GM23338 (cell line): ENCODE measurements around the gene SNPH. TPM values are rescaled to one million over a fixed set of nuclear protein-coding genes. Genes with fewer than 3 reads are reported as not detected.

Source experiments
- ATAC-seq: fragments of 200-7000 bp; cut with Tn5 transposase; 3 replicates; pipeline ENCODE4 v1.9.1; 2020
- DNase-seq: peaks from one replicate; pipeline ENCODE4 v3.0.0-alpha.2; 2015; ENCODE audit warnings: low spot score
- H2AFZ ChIP-seq: fragments of 200-600 bp; sonication (generic); 2 replicates; pipeline ENCODE4 v1.8.0; 2016; ENCODE audit warnings: antibody characterized with exemption, mild to moderate bottlenecking, moderate library complexity
- H3F3A ChIP-seq: fragments of 200-600 bp; sonication (generic); replicated peaks from 2 replicates; pipeline ENCODE4 v1.8.0; 2017; ENCODE audit warnings: antibody characterized with exemption, mixed run types, low read depth
- H3K27ac ChIP-seq: fragments of 200-600 bp; sonication (generic); 2 replicates; pipeline ENCODE4 v1.6.1; 2016; ENCODE audit warnings: low read depth
- H3K27me3 ChIP-seq: fragments of 200-600 bp; sonication (generic); 2 replicates; pipeline ENCODE4 v1.8.0; 2016; ENCODE audit warnings: mild to moderate bottlenecking, mixed run types, moderate library complexity; ENCODE audit not compliant: insufficient read depth
- H3K36me3 ChIP-seq: fragments of 200-600 bp; sonication (generic); 2 replicates; pipeline ENCODE4 v1.8.0; 2016; ENCODE audit warnings: mild to moderate bottlenecking; ENCODE audit not compliant: insufficient read depth
- H3K4me1 ChIP-seq: fragments of 200-600 bp; sonication (generic); 2 replicates; pipeline ENCODE4 v1.8.0; 2016; ENCODE audit warnings: mild to moderate bottlenecking, moderate library complexity; ENCODE audit not compliant: insufficient read depth
- H3K4me2 ChIP-seq: fragments of 200-600 bp; sonication (generic); 2 replicates; pipeline ENCODE4 v1.7.1; 2017; ENCODE audit warnings: mixed run types
- H3K4me3 ChIP-seq: fragments of 200-600 bp; sonication (generic); 2 replicates; pipeline ENCODE4 v1.6.1; 2016; ENCODE audit warnings: mixed run types
- H3K79me2 ChIP-seq: fragments of 200-600 bp; sonication (generic); replicated peaks from 2 replicates; pipeline ENCODE4 v1.8.0; 2017; ENCODE audit warnings: mild to moderate bottlenecking; ENCODE audit not compliant: insufficient read depth
- H3K9me2 ChIP-seq: fragments of 200-600 bp; sonication (generic); 2 replicates; pipeline ENCODE4 v1.8.0; 2017; ENCODE audit not compliant: insufficient read depth
- H4K20me1 ChIP-seq: fragments of 200-600 bp; sonication (generic); replicated peaks from 2 replicates; pipeline ENCODE4 v1.8.0; 2017; ENCODE audit warnings: mild to moderate bottlenecking; ENCODE audit not compliant: insufficient read depth
- H3K27ac Mint-ChIP-seq: 2 replicates; pipeline ENCODE4 v1.8.0; 2020; ENCODE audit warnings: inconsistent platforms, mild to moderate bottlenecking, moderate library complexity, mixed read lengths
- H3K27me3 Mint-ChIP-seq: 3 replicates; pipeline ENCODE4 v1.8.0; 2022; ENCODE audit warnings: low read depth, mild to moderate bottlenecking, moderate library complexity, mixed read lengths, inconsistent platforms; ENCODE audit not compliant: insufficient read depth, poor library complexity
- H3K36me3 Mint-ChIP-seq: 3 replicates; pipeline ENCODE4 v1.8.0; 2021; ENCODE audit warnings: low read depth, mild to moderate bottlenecking, inconsistent platforms, moderate library complexity, mixed read lengths
- H3K4me1 Mint-ChIP-seq: 3 replicates; pipeline ENCODE4 v1.8.0; 2020; ENCODE audit warnings: mild to moderate bottlenecking, inconsistent platforms, mixed read lengths
- H3K4me3 Mint-ChIP-seq: 3 replicates; pipeline ENCODE4 v1.8.0; 2021; ENCODE audit warnings: moderate library complexity, mild to moderate bottlenecking, inconsistent platforms, mixed read lengths
- H3K9me3 Mint-ChIP-seq: 3 replicates; pipeline ENCODE4 v1.8.0; 2020; ENCODE audit warnings: moderate library complexity, mild to moderate bottlenecking, inconsistent platforms, mixed read lengths
- CREB1 ChIP-seq: fragments of 250-450 bp; sonication (Bioruptor Pico); IDR thresholded peaks from 2 replicates; pipeline ENCODE4 v1.5.0; 2020; ENCODE audit warnings: low read depth, mild to moderate bottlenecking, moderate library complexity
- CTCF ChIP-seq, 2 experiments: fragments of 200-600 bp in 1 of 2; sonication (generic) in 1 of 2; conservative IDR thresholded peaks; 2 replicates each; pipeline versions ENCODE4 v1.5.1 to v1.6.1; 2016 to 2017; ENCODE audit warnings: antibody characterized with exemption in 2 of 2, low read depth in 2 of 2, mild to moderate bottlenecking in 2 of 2, moderate library complexity in 1 of 2
- ETS1 ChIP-seq: IDR thresholded peaks from 2 replicates; pipeline ENCODE4 v1.6.1; 2016; ENCODE audit warnings: antibody characterized with exemption
- EZH2 ChIP-seq: fragments of 200-600 bp; sonication (generic); IDR thresholded peaks from one replicate; pipeline ENCODE4 v1.8.0; 2017; ENCODE audit warnings: antibody characterized with exemption, mild to moderate bottlenecking, low read depth; ENCODE audit not compliant: unreplicated experiment
- EZH2phosphoT487 ChIP-seq: fragments of 200-600 bp; sonication (generic); IDR thresholded peaks from one replicate; pipeline ENCODE4 v1.8.1; 2018; ENCODE audit warnings: antibody characterized with exemption; ENCODE audit not compliant: unreplicated experiment
- JUNB ChIP-seq: IDR thresholded peaks from one replicate; pipeline ENCODE4 v1.6.1; 2016; ENCODE audit warnings: antibody characterized with exemption; ENCODE audit not compliant: unreplicated experiment
- NANOG ChIP-seq: IDR thresholded peaks from 2 replicates; pipeline ENCODE4 v1.6.1; 2016; ENCODE audit warnings: antibody characterized with exemption, borderline replicate concordance
- POLR2AphosphoS5 ChIP-seq: IDR thresholded peaks from 2 replicates; pipeline ENCODE4 v1.6.1; 2016; ENCODE audit warnings: antibody characterized with exemption, low read depth
- REST ChIP-seq: IDR thresholded peaks from one replicate; pipeline ENCODE4 v1.6.1; 2018; ENCODE audit warnings: antibody characterized with exemption; ENCODE audit not compliant: unreplicated experiment
- STAT1 ChIP-seq: IDR thresholded peaks from one replicate; pipeline ENCODE4 v1.6.1; 2016; ENCODE audit warnings: antibody characterized with exemption; ENCODE audit not compliant: unreplicated experiment
- ZNF114 ChIP-seq: fragments of 250-450 bp; sonication (Bioruptor Pico); IDR thresholded peaks from 2 replicates; pipeline ENCODE4 v1.5.0; 2020; ENCODE audit warnings: mild to moderate bottlenecking, moderate library complexity
- ZNF331 ChIP-seq: fragments of 250-450 bp; sonication (Bioruptor Pico); IDR thresholded peaks from 2 replicates; pipeline ENCODE4 v1.5.0; 2020; ENCODE audit warnings: low read depth, mild to moderate bottlenecking, moderate library complexity
- ZNF462 ChIP-seq: fragments of 250-450 bp; sonication (Bioruptor Pico); IDR thresholded peaks from 2 replicates; pipeline ENCODE4 v1.5.0; 2020; ENCODE audit warnings: mild to moderate bottlenecking, moderate library complexity
- polyA plus RNA-seq: library from polyadenylated mRNA; unstranded; fragments of >200 nt; fragmentation: Nextera tagmentation; extraction: Ambion mirVana; gene quantifications from 2 replicates; pipeline ENCODE4 v1.2.1, GENCODE V29; 2016
- total RNA-seq: library from RNA; depleted of rRNA; stranded (reverse); fragments of >200 nt; shearing (Covaris generic); gene quantifications from 2 replicates; pipeline ENCODE4 v1.2.3, GENCODE V29; 2014

The SNPH gene
- total and polyA plus RNA-seq, 2 experiments from 2014 or later = 1.5 to 5.8 TPM

- Histone ChIP-seq H4K20me1 (no peaks in the 10 kb centered on the region), H3K4me3 (no peak overlapping the region), H3K4me1 (0 out of 2 replicates have a peak, but pooled peaks cover 5% of the 10 kb centered on the region), H3K27ac (no peak overlapping the region), H3K9me2 (no peaks in the 10 kb centered on the region), H3K79me2 (no peaks in the 10 kb centered on the region), H2AFZ (no peak overlapping the region), H3K36me3 (no peaks in the 10 kb centered on the region), H3F3A (no peaks in the 10 kb centered on the region), H3K27me3 (peaks cover 10% of the 10 kb centered on the region; the same call in 1 of the 2 replicates), H3K4me2 (no peak overlapping the region)
- Mint-ChIP-seq H3K27ac (no peak overlapping the region), H3K4me1 (peaks cover 14% of the 10 kb centered on the region), H3K27me3 (peaks cover 4% of the 10 kb centered on the region), H3K36me3 (peaks cover 3% of the 10 kb centered on the region; the same call in 2 of the 3 replicates), H3K9me3 (no peaks in the 10 kb centered on the region), H3K4me3 (no peak overlapping the region)
- DNase-seq (no peak), ATAC-seq (no peak)
- TF ChIP-seq ZNF331 = no peak
- no peak for TF ChIP-seq ZNF462 (CRISPR knock-in tag)
- TF ChIP-seq EZH2phosphoT487 = no peak
- no peak for TF ChIP-seq NANOG
- TF ChIP-seq POLR2AphosphoS5 = no peak
- TF ChIP-seq CREB1 (CRISPR knock-in tag) = no peak
- no peak for TF ChIP-seq STAT1
- TF ChIP-seq ETS1 = no peak
- TF ChIP-seq JUNB = no peak
- no peak for TF ChIP-seq ZNF114
- TF ChIP-seq CTCF (conservative IDR thresholded peaks at IDR 0.05; ENCODE audit: low read depth in 2 of 2) = no peak
- TF ChIP-seq REST = no peak
- no peak for TF ChIP-seq EZH2
Measured at GRCh38 chr20:1308067-1308701, 42.1 kb downstream of the SNPH start.
